HepG2 (cell line): ENCODE data around the gene ARHGAP33. TPM values are rescaled to one million over a fixed set of nuclear protein-coding genes. Genes with fewer than 3 reads are reported as not detected.
A peak's percentile ranks its signal among the peaks of the same experiment; 100 is the strongest.

ENCODE experiments used
- ATM ChIP-seq: fragments of 450-650 bp; IDR thresholded peaks from 2 replicates; pipeline ENCODE4 v1.7.1; 2017; ENCODE audit warnings: mild to moderate bottlenecking, borderline replicate concordance
- BCL6 ChIP-seq: IDR thresholded peaks from 2 replicates; pipeline ENCODE4 v1.6.1; 2016; ENCODE audit warnings: missing genetic modification reagents, missing compliant biosample characterization
- FOXK1 ChIP-seq: sonication (generic); formaldehyde crosslinking; IDR thresholded peaks from 2 replicates; pipeline ENCODE4 v1.4.0; 2020; ENCODE audit warnings: low read depth, missing genetic modification reagents, borderline replicate concordance
- HHEX ChIP-seq: IDR thresholded peaks from 2 replicates; pipeline ENCODE4 v1.6.1; 2016; ENCODE audit warnings: control low read depth
- HMG20A ChIP-seq: IDR thresholded peaks from 2 replicates; pipeline ENCODE4 v1.6.1; 2016; ENCODE audit warnings: borderline replicate concordance
- IRX3 ChIP-seq: sonication (generic); formaldehyde crosslinking; IDR thresholded peaks from 2 replicates; pipeline ENCODE4 v1.8.1; 2023; ENCODE audit warnings: mild to moderate bottlenecking, low read depth, missing genetic modification reagents, borderline replicate concordance
- NFIB ChIP-seq: sonication (generic); formaldehyde crosslinking; IDR thresholded peaks from 2 replicates; pipeline ENCODE4 v1.9.0; 2021; ENCODE audit warnings: missing genetic modification reagents, mild to moderate bottlenecking, borderline replicate concordance
- NONO ChIP-seq, 2 experiments: fragments of 450-650 bp in 1 of 2; sonication (generic) in 1 of 2; formaldehyde crosslinking in 1 of 2; IDR thresholded peaks in 1 of 2; conservative IDR thresholded peaks in 1 of 2; 2 replicates each; pipeline versions ENCODE4 v1.6.1 to v1.8.0; 2017 to 2022; ENCODE audit warnings: mild to moderate bottlenecking in 1 of 2, missing genetic modification reagents in 1 of 2, moderate library complexity in 1 of 2
- RFX5 ChIP-seq: IDR thresholded peaks from 2 replicates; pipeline ENCODE4 v1.6.1; 2011; ENCODE audit warnings: low read depth, low read length, improper control_type of control experiment
- SKI ChIP-seq: fragments of 450-650 bp; IDR thresholded peaks from one replicate; pipeline ENCODE4 v1.6.1; 2018; ENCODE audit warnings: mild to moderate bottlenecking; ENCODE audit not compliant: partially characterized antibody
- SP1 ChIP-seq, 2 experiments: fragments of 450-650 bp in 1 of 2; sonication (generic) in 1 of 2; formaldehyde crosslinking in 1 of 2; IDR thresholded peaks; 2 replicates each; pipeline versions ENCODE4 v1.4.0 to v1.6.1; 2016 to 2020; ENCODE audit warnings: missing genetic modification reagents in 1 of 2
- THAP11 ChIP-seq: IDR thresholded peaks from 2 replicates; pipeline ENCODE4 v1.6.1; 2016; ENCODE audit warnings: missing biosample characterization, missing genetic modification reagents
- ZFP82 ChIP-seq: sonication (generic); formaldehyde crosslinking; IDR thresholded peaks from 2 replicates; pipeline ENCODE4 v1.5.1; 2020; ENCODE audit warnings: mild to moderate bottlenecking, missing genetic modification reagents, borderline replicate concordance
- ZNF468 ChIP-seq: sonication (generic); formaldehyde crosslinking; IDR thresholded peaks from 2 replicates; pipeline ENCODE4 v1.8.0; 2022; ENCODE audit warnings: mild to moderate bottlenecking, moderate library complexity, missing genetic modification reagents
- ZNF639 ChIP-seq: conservative IDR thresholded peaks from 2 replicates; pipeline ENCODE4 v1.6.1; 2018; ENCODE audit warnings: missing genetic modification reagents
- ZNF672 ChIP-seq: sonication (generic); formaldehyde crosslinking; IDR thresholded peaks from 2 replicates; pipeline ENCODE4 v1.8.1; 2022; ENCODE audit warnings: missing genetic modification reagents
- ZNF792 ChIP-seq: IDR thresholded peaks from 2 replicates; pipeline ENCODE4 v1.6.1; 2016
- ZSCAN31 ChIP-seq: sonication (generic); formaldehyde crosslinking; IDR thresholded peaks from 2 replicates; pipeline ENCODE4 v1.5.0; 2020; ENCODE audit warnings: low read depth, mild to moderate bottlenecking, missing genetic modification reagents
- ZSCAN9 ChIP-seq: IDR thresholded peaks from 2 replicates; pipeline ENCODE4 v1.6.1; 2016; ENCODE audit warnings: borderline replicate concordance
- polyA plus RNA-seq, 8 experiments: library from polyadenylated mRNA; depleted of rRNA in 3 of 8; stranded (reverse) in 7 of 8; unstranded in 1 of 8; fragments of >200 nt; fragmentation: Illumina TruSeq in 4 of 8; extraction: Trizol in 4 of 8; gene quantifications; 2 replicates each; pipeline versions ENCODE4 v1.2.1 to v1.2.3, GENCODE V29; 2011 to 2016; ENCODE audit warnings: low read depth in 4 of 8, missing spikeins in 1 of 8, mixed read lengths in 1 of 8; ENCODE audit not compliant: insufficient read depth in 1 of 8
- total RNA-seq, 5 experiments: library from RNA; depleted of rRNA; stranded (reverse); fragments of >200 nt; fragmentation: Illumina TruSeq; extraction: Trizol; gene quantifications; 2 replicates each; pipeline ENCODE4 v1.2.3, GENCODE V29; 2016; ENCODE audit warnings: low read depth in 1 of 5
- TF ChIP-seq, protein P1 (sequence below): sonication (generic); formaldehyde crosslinking; IDR thresholded peaks from 2 replicates; pipeline ENCODE4 v1.4.0; 2020; ENCODE audit warnings: missing genetic modification reagents
- TF ChIP-seq, protein P2 (sequence below): sonication (generic); formaldehyde crosslinking; IDR thresholded peaks from 2 replicates; pipeline ENCODE4 v1.5.0; 2020; ENCODE audit warnings: missing genetic modification reagents

ARHGAP33 gene
- total and polyA plus RNA-seq, 2 of the 13 experiments (the other 11 are each of a cell fraction or from before 2014, with no cell fraction given) = 1.3 to 2.7 TPM

DNA sequence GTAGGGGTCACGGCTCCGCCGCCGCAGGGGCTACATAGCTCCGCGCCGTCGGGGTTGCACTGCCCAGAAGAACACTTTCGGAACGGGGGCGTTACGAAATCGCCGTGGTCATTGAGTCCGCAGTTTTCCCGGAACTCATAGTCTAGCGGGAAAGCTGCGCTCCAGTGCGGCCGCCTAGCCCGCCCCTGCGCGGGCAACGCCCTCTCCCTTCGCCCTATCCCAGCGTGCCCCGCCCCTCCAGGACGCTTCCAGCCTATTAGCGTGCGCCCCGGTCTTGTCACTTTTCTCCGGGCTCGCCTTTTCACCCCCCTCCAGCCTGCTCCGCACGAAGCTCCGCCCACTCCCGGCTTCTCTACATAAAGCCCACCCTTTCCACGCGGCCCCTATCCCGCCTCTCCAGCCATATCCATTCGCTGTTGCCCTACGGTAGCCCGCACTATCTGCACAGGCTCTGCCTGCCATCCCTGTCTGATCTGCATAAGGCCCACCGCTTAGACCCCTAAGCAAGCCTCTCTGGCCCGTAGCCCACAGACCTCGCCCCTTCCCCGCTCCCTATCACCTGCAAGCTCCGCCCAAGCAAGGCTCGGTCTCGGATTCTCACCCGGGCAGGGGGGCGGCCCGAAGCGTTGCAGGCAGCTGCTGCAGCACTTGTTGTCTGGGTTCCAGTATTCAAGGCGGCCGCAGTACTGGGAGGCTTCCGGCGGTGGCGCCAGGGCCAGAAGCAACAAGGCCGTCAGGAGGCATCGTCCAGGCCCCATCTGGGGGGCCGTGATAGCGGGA, 34.8 kb upstream of the ARHGAP33 start (continued):
- peak; percentile 36; the same call in 1 of the 2 replicates for TF ChIP-seq ZSCAN31 (CRISPR knock-in tag)
- TF ChIP-seq ZNF792 = no peak; the same call in 1 of the 2 replicates
- peak; percentile 85 for TF ChIP-seq THAP11
- TF ChIP-seq HMG20A (CRISPR knock-in tag) = no peak
- no peak for TF ChIP-seq SP1 (IDR thresholded peaks at IDR 0.05)
- peak; percentile 80 for TF ChIP-seq SP1 (CRISPR knock-in tag; IDR thresholded peaks at IDR 0.05)
- TF ChIP-seq, protein P1, sequence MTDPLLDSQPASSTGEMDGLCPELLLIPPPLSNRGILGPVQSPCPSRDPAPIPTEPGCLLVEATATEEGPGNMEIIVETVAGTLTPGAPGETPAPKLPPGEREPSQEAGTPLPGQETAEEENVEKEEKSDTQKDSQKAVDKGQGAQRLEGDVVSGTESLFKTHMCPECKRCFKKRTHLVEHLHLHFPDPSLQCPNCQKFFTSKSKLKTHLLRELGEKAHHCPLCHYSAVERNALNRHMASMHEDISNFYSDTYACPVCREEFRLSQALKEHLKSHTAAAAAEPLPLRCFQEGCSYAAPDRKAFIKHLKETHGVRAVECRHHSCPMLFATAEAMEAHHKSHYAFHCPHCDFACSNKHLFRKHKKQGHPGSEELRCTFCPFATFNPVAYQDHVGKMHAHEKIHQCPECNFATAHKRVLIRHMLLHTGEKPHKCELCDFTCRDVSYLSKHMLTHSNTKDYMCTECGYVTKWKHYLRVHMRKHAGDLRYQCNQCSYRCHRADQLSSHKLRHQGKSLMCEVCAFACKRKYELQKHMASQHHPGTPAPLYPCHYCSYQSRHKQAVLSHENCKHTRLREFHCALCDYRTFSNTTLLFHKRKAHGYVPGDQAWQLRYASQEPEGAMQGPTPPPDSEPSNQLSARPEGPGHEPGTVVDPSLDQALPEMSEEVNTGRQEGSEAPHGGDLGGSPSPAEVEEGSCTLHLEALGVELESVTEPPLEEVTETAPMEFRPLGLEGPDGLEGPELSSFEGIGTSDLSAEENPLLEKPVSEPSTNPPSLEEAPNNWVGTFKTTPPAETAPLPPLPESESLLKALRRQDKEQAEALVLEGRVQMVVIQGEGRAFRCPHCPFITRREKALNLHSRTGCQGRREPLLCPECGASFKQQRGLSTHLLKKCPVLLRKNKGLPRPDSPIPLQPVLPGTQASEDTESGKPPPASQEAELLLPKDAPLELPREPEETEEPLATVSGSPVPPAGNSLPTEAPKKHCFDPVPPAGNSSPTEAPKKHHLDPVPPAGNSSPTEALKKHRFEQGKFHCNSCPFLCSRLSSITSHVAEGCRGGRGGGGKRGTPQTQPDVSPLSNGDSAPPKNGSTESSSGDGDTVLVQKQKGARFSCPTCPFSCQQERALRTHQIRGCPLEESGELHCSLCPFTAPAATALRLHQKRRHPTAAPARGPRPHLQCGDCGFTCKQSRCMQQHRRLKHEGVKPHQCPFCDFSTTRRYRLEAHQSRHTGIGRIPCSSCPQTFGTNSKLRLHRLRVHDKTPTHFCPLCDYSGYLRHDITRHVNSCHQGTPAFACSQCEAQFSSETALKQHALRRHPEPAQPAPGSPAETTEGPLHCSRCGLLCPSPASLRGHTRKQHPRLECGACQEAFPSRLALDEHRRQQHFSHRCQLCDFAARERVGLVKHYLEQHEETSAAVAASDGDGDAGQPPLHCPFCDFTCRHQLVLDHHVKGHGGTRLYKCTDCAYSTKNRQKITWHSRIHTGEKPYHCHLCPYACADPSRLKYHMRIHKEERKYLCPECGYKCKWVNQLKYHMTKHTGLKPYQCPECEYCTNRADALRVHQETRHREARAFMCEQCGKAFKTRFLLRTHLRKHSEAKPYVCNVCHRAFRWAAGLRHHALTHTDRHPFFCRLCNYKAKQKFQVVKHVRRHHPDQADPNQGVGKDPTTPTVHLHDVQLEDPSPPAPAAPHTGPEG (CRISPR knock-in tag) = no peak
- TF ChIP-seq IRX3 = 0 out of 2 replicates have a peak, but pooled peaks have one; percentile 56
- no peak for TF ChIP-seq HHEX
- peak; percentile 46; the same call in 1 of the 2 replicates for TF ChIP-seq FOXK1
- TF ChIP-seq RFX5 = peak; percentile 69
- TF ChIP-seq, protein P2, sequence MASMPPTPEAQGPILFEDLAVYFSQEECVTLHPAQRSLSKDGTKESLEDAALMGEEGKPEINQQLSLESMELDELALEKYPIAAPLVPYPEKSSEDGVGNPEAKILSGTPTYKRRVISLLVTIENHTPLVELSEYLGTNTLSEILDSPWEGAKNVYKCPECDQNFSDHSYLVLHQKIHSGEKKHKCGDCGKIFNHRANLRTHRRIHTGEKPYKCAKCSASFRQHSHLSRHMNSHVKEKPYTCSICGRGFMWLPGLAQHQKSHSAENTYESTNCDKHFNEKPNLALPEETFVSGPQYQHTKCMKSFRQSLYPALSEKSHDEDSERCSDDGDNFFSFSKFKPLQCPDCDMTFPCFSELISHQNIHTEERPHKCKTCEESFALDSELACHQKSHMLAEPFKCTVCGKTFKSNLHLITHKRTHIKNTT (CRISPR knock-in tag) = no peak
- TF ChIP-seq NONO (IDR thresholded peaks at IDR 0.05) = no peak
- peak; percentile 44; the same call in 1 of the 2 replicates for TF ChIP-seq NONO (CRISPR knock-in tag; conservative IDR thresholded peaks at IDR 0.05)
- peak; percentile 67; the same call in 1 of the 2 replicates for TF ChIP-seq ZNF639
- no peak for TF ChIP-seq NFIB (CRISPR knock-in tag)
- no peak for TF ChIP-seq ZNF468
- TF ChIP-seq BCL6 (CRISPR knock-in tag) = no peak; the same call in 1 of the 2 replicates
- TF ChIP-seq ZNF672 (CRISPR knock-in tag) = no peak
- TF ChIP-seq SKI = peak; percentile 30
- TF ChIP-seq ZSCAN9 (CRISPR knock-in tag) = peak; percentile 50; the same call in 1 of the 2 replicates
- TF ChIP-seq ZFP82 (CRISPR knock-in tag) = no peak
- no peak for TF ChIP-seq ATM
